DMS79 (cell line): ENCODE measurements around the gene AFAP1.

ENCODE experiments used
- DNase-seq: peaks from one replicate; lab custom pipeline; 2025; lab: John Stamatoyannopoulos, UW

The AFAP1 gene

DNA sequence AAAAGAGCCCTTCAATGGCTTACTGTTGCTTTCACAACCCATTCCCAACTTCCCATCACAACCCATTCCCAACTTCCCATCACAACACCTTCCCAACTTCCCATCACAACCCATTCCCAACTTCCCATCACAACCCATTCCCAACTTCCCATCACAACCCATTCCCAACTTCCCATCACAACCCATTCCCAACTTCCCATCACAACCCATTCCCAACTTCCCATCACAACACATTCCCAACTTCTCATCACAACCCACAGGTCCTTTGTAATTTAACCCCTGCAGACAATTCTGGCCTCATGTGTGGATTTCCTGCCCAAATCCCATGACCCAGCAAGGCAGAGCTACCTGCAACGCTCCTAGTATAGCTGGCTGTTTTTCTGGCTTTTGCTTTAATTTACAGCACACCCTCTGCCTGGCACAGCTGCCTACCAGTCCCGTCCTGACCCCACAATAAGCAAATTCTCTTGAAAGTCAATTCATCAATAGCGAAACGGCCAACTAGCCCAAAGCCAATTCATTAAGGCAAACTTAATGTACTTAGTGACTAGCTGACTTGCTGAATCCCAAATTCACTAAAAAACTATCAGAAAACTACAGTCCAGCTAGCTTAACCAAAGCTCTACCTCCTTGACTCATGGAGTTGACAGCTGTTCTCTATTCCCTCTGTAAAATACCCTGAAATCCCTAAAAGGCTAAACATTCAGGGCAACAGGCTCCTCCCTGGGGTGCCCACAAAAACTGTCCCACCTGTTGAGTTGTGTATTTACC lies 75.6 kb downstream of the AFAP1 start:
- no peak for DNase-seq

DNA sequence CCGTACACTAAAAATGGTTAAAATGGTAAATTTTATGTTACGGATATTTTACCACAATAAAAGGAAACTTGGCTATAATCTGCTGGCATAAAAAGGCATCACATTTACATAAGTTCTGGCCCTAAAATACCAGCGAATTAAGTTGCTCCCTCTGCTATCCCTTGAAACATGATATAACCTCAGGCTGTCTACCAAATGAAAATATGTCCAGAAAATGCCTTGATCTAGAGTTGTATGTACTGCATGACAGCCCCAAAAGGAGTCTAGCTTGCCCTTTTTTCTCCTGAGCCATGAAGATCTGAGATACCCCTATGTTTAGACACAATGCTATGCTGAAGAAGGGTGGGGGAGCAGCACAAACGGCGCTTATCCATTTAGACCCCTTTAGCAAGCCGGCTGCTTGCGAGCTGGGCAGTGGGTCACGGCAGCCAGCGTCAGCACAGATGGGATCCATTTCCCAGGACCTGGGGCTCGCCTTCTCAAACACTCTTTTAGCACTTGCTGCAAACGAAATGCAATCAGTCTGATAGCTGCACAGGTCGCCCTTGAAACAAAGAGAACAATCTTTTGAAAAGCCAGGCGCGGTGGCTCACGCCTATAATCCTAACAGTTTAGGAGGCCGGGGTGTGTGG lies 77.0 kb downstream of the AFAP1 start:
- DNase-seq: no peak

DNA sequence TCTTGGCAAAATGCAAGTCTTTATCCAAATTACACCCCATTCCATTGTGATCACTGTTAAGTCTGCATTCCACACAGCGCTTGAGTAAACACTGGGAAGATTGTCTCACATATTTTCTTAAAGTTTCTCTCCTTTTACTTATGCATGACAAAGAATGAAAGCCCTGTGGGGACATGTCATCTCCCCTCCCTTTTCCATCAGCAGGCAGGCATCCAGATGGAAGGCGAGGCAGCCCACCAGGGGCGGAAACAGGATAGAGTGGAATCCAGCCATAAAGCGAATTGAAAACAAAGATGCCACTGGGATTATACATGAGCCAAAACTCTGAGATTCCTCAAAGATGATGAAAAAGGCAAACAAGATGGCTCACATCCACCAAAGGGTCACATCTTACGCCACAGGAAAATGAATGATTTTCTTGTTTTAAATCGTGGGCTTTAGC lies 78.2 kb downstream of the AFAP1 start:
- DNase-seq: no peak

DNA sequence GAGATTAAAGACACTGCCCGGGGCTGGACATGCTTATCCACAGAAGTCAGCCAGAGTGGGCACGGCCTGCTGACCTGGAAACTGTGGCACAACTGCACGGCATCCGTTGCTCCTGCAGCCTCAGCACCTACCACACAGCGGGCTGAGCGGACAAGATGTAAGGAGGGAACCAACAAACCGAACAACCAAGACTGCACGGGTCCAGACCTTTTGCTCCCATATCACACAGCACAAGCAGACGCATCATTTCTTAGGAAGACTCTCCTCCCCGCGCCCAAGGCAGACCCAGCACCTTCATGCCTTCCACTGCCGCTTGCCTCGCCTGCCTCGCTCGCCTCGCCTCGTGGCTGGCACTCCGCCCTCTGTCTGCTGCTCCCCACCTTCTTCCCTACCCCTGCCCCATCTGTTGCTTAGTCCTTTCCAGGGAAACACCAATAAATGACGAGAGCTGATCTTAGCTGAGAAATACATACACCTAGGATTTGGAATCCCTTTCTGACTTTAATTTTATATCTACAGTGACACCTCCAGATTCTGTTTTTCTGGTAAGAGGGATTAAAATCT lies 79.0 kb downstream of the AFAP1 start:
- DNase-seq: no peak

DNA sequence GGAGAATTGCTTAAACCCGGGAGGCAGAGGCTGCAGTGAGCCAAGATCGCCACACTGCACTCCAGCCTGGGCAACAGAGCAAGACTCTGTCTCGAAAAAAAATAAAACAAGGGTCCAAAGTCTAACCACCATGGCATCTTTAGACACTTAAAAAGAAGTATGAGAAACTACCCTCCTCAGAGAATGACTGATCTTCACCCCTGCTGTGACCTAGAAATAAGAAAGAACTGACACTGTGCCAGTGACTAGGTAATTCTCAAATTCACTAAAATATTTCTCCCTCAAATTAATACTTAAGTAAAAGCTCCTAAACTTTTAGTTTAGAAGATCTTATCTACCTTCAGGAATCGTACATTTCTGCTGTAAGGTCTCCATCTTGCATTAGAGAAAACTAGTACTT lies 80.3 kb downstream of the AFAP1 start:
- DNase-seq: no peak

DNA sequence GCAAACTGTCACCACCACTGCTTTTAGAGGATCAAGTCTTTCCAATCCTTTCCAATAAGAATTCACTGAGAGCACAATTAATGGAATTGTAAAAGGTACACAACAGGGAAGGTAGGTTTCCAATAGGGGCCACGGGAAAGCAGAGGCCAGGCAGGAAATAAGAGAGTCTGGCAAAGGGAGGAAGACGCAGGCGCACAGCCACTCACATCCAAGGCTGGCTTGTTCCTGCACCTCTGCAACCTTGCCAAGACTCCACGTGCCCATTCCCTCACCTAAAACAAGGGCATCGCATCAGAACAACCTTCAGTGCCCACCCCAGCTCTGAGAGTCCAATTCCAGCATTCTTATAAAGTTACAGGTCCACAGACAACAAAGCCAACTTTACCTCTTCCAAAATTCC lies 81.2 kb downstream of the AFAP1 start:
- no peak for DNase-seq

DNA sequence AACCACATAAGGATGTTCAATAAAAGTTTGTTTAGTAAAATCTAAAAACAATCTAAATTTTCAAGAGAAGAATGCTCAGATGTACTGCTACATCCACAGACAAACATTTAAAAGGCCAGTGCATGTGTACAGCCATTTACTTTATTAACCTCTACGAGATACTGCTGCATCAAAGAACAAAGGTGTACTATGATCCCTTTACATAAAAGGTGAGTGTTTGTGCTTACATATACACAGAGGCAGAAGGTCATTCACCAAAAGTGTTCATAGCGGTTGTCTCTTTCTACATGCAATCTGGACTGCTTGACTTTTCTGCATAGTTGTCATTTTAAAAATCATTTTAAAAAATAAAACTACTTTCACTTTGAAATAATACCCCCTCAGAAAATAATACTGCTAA lies 81.7 kb downstream of the AFAP1 start:
- no peak for DNase-seq

DNA sequence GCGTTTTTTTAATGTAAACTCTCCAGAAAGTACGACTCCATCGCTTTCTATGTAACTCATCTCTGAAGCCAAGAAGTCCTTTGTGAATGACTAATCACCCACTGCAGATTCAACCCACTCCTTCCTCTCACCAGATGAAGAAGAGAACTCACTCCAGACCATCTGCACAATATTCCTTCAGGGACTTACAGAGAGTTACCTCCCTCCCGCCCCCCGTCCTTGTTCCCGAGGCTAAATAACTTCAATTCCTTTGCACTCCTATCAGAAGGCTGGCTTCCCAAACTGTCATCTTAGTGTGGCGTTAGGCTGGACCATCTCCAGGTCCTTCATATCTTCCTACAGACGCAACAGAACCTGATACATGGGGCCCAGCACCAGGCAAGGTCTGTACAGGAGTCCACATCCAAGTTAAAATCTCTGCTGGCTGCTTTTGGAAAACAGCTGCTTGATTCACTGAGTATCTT lies 82.4 kb downstream of the AFAP1 start:
- no peak for DNase-seq

DNA sequence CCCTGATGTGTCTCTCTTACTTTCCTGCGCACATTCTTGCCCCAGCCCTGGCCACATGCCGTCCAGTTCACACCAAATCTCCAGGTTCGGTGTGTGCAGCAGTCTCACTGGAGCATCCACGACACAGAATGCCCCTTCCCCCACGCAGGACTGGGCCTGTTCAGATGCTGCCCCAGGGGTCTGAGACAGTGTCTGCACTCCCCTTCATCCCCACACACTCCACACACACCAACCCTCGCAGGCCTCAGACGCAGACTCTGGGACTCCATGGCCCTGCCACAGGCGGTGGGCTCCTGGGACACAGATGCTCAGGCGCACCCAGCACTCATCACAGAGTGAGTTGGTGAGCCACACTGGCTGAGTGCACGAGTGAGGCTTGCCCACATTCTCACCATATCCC lies 83.9 kb downstream of the AFAP1 start:
- DNase-seq: no peak

DNA sequence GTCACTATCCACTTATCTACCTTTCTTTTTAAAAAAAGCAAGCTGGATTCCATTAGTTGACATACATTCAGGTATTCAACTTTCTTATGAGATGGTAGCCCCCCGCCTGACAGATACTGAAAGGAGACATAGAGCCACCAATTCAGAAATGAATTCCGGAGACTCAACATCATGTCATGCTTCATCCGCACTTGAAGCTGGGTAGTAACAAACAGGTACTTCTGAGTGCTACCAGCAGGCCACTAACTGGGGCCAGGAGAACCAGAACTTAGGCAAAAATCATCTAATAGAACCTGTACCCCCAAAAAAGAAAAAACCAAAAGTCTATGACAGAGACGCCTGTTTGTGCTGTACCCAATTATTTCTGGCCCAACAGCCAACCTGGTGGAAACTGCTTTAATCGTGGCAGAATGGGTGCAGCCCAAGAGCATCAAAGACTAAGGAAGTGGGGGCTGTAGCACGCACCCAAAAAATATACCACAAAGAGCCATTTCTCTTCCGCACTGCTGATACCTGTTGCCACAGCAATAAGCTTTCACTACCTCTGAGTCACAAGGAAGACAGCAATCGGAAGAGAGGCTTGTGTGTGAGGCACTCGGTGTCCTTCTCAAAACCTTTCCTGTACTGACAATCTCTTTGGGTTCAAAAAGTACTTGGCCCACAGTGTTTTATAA lies 84.8 kb downstream of the AFAP1 start:
- DNase-seq: no peak

DNA sequence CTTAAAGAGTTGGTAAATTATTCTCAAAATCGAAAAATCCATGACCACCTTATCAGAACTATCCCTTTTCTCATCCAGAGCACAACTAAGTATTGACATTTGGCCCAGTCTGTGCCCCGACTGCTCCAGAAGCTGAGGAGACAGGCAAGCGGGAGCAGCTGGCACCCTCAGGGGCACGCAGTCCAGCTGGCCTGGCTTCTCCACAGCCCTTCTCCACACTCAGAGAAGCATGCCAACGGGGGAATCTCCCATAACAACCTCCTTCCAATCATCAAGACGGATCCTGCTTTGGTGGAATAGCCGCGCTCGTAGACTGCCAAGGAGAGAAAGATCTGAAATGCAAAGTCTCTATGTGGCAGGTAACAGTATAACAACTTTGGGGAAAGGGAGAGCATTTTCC lies 85.4 kb downstream of the AFAP1 start:
- DNase-seq: no peak

DNA sequence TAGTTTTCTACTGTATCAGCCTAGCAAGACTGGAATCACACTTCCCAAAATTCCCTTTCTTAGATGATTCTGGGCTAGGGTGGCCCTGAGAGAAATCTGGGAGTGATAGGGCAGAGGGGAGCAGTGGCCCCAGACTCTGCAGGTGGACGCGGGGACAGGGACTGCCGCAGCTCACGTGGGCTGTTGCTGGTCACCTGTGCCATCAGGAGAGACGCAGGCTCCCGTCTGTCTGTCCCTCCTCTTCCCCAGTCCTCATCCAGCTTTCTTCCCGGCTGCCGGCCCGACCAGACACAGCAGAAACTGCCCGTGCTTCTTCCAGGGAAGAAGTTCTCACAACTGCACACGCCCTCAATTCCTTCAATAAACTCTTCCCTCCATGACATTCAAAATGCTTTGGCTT lies 86.4 kb downstream of the AFAP1 start:
- no peak for DNase-seq

DNA sequence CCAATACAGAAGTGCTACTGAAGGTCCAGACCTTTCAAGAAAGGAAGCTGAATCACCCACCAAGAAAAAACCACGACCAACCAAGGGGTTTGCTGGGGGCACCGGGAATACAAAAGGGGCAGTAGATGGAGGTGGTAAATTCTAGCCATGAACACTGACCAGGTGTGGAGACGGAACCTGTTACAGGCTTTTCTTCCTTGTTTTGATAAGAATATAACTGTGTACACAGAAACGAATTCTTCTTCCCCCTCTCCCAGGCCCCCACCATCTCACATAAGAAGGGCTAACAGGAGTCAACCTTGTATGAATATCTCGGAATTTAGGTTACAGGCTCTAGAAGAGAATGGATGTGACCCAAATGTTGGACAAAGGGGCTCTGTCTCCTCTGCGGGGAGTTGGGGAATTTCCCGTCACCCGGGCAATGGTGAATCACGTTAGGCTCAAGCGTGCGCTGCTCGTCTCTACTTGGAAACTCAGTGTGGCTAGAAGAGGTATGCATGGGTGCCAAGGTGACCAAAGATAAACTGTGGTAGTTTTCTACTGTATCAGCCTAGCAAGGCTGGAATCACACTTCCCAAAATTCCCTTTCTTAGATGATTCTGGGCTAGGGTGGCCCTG lies 87.0 kb downstream of the AFAP1 start:
- no peak for DNase-seq

DNA sequence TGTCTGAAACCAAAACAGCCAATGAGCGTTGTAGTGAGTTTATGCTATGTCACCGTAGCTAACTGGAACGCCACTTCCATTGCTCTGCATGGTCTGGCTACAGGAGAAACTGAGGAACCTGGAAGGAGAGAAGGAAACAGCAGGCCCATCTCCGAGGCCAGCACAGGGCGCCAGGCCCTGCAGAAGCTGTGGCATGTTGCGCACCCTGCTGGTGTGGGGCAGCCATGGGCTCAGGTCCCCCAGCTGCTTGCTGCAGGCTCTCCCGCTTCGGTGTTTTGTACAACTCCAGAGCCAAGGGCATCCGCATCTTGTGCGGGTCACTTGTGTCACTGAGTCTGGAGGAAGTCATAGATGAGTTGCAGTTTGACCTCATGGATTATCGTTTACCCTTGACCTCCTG lies 89.2 kb downstream of the AFAP1 start:
- DNase-seq: no peak

DNA sequence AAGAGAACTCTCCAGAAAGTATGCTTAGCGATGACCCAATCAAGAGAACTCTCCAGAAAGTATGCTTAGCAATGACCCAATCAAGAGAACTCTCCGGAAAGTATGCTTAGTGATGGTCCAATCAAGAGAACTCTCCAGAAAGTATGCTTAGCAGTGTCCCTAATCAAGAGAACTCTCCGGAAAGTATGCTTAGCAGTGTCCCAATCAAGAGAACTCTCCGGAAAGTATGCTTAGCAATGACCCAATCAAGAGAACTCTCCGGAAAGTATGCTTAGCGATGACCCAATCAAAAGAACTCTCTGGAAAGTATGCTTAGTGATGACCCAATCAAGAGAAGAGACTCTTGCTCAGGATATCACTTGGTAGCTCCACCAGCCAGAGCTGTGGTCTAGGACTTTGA lies 92.5 kb downstream of the AFAP1 start:
- no peak for DNase-seq

DNA sequence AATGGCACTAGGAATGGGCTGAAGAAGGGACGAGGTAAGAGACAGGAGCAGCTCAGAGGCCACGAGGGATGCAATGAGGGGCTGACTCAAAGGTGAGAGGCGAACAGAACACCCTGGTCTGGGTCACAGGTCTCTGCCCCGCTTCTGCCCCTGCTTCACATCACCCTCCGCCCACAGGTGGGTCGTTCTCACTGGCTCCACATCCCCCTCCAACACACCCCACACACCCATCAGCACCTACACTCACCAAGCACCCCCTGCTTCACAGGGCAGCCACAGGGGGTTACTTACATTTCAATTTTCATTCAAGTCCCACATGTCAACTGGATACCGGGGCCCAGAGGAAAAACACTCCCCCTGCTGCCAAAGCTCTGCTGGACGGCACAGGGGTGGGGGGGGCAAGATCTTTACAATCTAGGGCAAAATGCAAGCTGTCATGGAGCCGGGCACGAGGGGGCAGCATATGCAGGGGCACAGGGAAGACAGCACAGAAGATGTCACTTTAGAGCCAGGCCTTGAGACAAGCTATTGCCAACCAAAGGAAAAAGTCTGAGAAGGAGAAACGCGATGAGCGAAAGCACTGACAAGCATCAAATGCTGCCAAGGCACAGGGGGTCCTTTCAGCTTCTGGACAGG lies 94.0 kb downstream of the AFAP1 start:
- DNase-seq: no peak

DNA sequence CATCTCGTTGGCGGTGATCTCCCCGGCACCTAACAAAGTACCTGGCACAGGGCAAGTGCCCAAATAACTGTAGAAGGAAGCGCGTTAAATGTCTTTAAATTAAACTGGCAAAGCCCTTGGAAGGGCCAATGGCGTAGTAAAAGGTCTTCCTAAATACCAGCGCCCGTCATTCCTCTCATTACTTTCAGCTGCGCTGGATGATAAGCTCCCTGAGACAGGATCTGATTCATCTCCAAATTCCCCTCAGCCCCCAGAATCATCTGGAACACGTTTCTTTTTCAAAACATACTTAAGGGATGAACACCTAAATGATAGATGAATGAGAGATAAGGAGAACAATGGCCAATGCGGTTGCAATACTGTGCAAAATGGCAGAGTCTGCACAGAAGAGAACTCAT lies 95.1 kb downstream of the AFAP1 start:
- DNase-seq: no peak

DNA sequence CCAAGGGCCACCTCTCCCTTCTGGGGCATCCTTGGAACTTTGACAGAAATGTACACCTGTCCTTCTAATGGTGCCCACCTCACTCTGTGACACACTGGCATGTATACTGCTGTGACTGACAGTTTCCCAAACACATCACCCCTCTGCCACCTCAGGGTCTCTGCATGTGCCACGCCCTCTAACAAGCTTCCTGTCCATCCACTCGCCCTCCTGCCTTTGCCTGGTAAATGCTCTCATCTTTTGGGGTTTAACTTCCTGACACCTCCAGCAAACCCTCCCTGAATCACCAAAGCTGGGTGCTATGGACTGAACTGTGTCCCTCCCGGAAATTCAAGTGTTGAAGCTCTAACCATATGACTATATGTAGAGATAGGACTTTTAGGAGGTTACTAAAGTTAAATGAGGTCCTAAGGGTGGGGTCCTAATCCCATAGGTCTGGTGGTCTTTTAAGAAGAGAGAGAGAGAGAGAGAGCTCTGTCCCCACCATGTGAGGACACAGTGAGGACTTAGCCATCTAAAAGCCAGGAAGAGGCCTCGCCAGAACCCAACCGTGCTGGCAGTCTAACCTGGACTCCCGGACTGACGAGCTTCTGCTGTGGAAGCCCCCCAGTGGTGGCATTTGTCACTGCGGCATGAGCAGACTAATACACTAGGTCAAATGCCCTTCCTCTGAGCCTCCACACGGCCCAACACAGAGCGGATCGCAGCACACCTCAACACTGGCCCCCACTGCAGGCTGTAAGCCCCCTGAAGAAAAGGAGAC lies 95.6 kb downstream of the AFAP1 start:
- no peak for DNase-seq

DNA sequence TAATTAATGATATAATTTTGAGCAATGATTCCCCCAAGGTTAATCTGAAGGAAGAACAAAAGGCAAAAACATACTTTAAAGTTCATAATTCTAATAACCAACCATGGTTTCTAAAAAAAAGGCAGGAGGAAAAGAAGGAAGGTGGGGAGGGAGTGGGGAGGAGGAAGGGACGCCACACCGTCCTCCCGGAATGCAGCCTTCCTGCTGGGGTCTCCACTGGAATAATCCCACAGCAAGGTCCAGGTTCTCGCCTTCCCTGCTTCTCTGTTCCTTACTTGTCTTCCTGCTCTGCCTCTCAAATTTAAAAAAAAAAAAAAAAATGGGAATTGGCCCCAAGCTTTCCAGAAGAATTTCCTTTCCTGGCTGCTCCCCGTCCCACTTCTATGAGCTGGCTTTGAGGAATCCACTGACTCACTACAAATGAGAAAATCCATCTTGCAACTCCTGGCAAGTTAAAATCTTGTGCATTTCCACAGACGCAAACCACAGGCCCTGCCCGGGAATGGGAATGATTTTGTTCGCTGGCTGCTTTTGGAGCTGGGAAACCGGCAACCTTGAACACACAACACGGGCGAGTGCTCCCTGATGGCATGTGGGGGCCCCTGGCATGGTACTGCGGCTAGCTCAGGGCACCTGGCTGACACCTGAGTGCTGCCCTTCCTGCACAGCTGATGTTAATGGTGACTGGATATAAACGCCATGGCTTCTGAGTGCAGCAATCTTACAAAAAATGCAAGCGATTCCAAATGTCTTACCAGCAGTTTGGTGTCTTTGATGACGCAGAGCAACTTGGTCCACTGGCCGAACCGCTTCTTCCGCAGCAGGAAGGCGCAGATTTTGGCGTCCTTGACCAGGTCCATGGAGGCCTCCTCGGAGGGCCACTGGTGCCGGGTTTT lies 97.0 kb downstream of the AFAP1 start:
- no peak for DNase-seq

DNA sequence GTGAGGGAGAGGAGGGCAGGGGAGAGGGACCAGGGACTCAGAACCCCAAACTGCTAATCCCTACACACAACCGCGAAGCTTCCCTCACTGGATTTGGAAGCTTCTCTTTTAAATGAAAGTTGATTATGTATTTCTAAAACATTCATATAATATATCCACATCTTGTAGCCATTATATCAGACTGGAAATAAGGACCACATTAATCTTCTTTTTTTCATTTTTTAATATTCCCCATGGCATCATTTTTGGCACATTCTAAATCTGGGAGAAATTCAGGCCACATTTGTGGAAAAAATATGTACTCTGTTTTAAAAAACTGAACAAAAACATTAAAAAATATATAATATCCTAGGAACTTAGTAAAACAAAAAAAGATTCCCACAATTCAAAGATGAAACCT lies 97.8 kb downstream of the AFAP1 start:
- no peak for DNase-seq
